GM19193 (cell line): Measurements from ENCODE around the gene PEPD.

Experiments used
- POLR2A ChIP-seq: IDR thresholded peaks from 4 replicates; pipeline ENCODE4 v1.6.1; 2011; ENCODE audit not compliant: insufficient read depth, insufficient read length; ENCODE audit errors: extremely low read depth

Gene PEPD

GRCh38 chr19:33482476-33482875, 39.1 kb downstream of the PEPD start:
- TF ChIP-seq POLR2A = no peak

GRCh38 chr19:33481863-33482262, 39.7 kb downstream of the PEPD start:
- no peak for TF ChIP-seq POLR2A

GRCh38 chr19:33477781-33478180, 43.8 kb downstream of the PEPD start:
- TF ChIP-seq POLR2A = no peak

- no peak for TF ChIP-seq POLR2A
Measured at GRCh38 chr19:33476151-33476707, 45.4 kb downstream of the PEPD start.

GRCh38 chr19:33473653-33474305, 47.8 kb downstream of the PEPD start:
- no peak for TF ChIP-seq POLR2A

GRCh38 chr19:33472691-33473652, 48.6 kb downstream of the PEPD start:
- no peak for TF ChIP-seq POLR2A

GRCh38 chr19:33472226-33472625, 49.4 kb downstream of the PEPD start:
- TF ChIP-seq POLR2A = no peak

GRCh38 chr19:33471111-33471996, 50.2 kb downstream of the PEPD start:
- no peak for TF ChIP-seq POLR2A

GRCh38 chr19:33470686-33471085, 50.9 kb downstream of the PEPD start:
- TF ChIP-seq POLR2A = no peak

- TF ChIP-seq POLR2A = no peak
Measured at GRCh38 chr19:33470040-33470330, 51.6 kb downstream of the PEPD start.

- no peak for TF ChIP-seq POLR2A
Measured at GRCh38 chr19:33469171-33470039, 52.2 kb downstream of the PEPD start.

GRCh38 chr19:33468361-33469170, 53.0 kb downstream of the PEPD start:
- no peak for TF ChIP-seq POLR2A

GRCh38 chr19:33467851-33468250, 53.7 kb downstream of the PEPD start:
- no peak for TF ChIP-seq POLR2A

- no peak for TF ChIP-seq POLR2A
Measured at GRCh38 chr19:33465834-33466233, 55.8 kb downstream of the PEPD start.

GRCh38 chr19:33465371-33465770, 56.2 kb downstream of the PEPD start:
- no peak for TF ChIP-seq POLR2A
